SK-N-SH treated with all-trans-retinoic acid at 6 μM for 48 hours (cell line): ENCODE data around the gene OLAH.

Experiments used
- ATAC-seq: fragments of 200-7000 bp; cut with Tn5 transposase; 3 replicates; pipeline ENCODE4 v1.9.1; 2020; ENCODE audit warnings: mild to moderate bottlenecking, moderate library complexity
- ARNTL ChIP-seq: fragments of 450-650 bp; formaldehyde crosslinking; IDR thresholded peaks from 2 replicates; pipeline ENCODE4 v1.5.0; 2020; ENCODE audit warnings: low read depth, mild to moderate bottlenecking, moderate library complexity, borderline replicate concordance
- BACH2 ChIP-seq: fragments of 250-450 bp; sonication (Bioruptor Pico); IDR thresholded peaks from 2 replicates; pipeline ENCODE4 v1.9.0; 2021; ENCODE audit warnings: mild to moderate bottlenecking, borderline replicate concordance
- CSRNP3 ChIP-seq: fragments of 250-450 bp; sonication (Bioruptor Pico); IDR thresholded peaks from 2 replicates; pipeline ENCODE4 v1.5.1; 2021; ENCODE audit warnings: mild to moderate bottlenecking, moderate library complexity
- ESRRG ChIP-seq: fragments of 250-450 bp; sonication (Bioruptor Pico); IDR thresholded peaks from 2 replicates; pipeline ENCODE4 v1.6.1; 2021; ENCODE audit warnings: mild to moderate bottlenecking
- GLIS3 ChIP-seq: fragments of 250-450 bp; sonication (Bioruptor Pico); IDR thresholded peaks from 2 replicates; pipeline ENCODE4 v1.5.0; 2020; ENCODE audit warnings: mild to moderate bottlenecking, moderate library complexity
- ISL1 ChIP-seq: fragments of 250-450 bp; sonication (Bioruptor Pico); IDR thresholded peaks from 2 replicates; pipeline ENCODE4 v2.1.2; 2022; ENCODE audit warnings: mild to moderate bottlenecking, moderate library complexity
- OSR1 ChIP-seq: fragments of 250-450 bp; sonication (Bioruptor Pico); IDR thresholded peaks from 2 replicates; pipeline ENCODE4 v1.8.0; 2022; ENCODE audit warnings: moderate library complexity, mild to moderate bottlenecking, inconsistent platforms
- PATZ1 ChIP-seq: fragments of 250-450 bp; sonication (Bioruptor Pico); IDR thresholded peaks from 2 replicates; pipeline ENCODE4 v1.8.0; 2020; ENCODE audit warnings: mild to moderate bottlenecking, moderate library complexity, borderline replicate concordance
- POU6F1 ChIP-seq: fragments of 250-450 bp; sonication (Bioruptor Pico); IDR thresholded peaks from 2 replicates; pipeline ENCODE4 v1.8.0; 2021; ENCODE audit warnings: low read depth, mild to moderate bottlenecking, moderate library complexity, borderline replicate concordance
- PPARA ChIP-seq: fragments of 250-450 bp; sonication (Bioruptor Pico); IDR thresholded peaks from 2 replicates; pipeline ENCODE4 v1.5.0; 2020; ENCODE audit warnings: mild to moderate bottlenecking, borderline replicate concordance
- RARB ChIP-seq: fragments of 250-450 bp; sonication (Bioruptor Pico); IDR thresholded peaks from 2 replicates; pipeline ENCODE4 v1.8.0; 2021; ENCODE audit warnings: mild to moderate bottlenecking, moderate library complexity
- SNAI2 ChIP-seq: fragments of 250-450 bp; sonication (Bioruptor Pico); IDR thresholded peaks from 2 replicates; pipeline ENCODE4 v1.5.0; 2020; ENCODE audit warnings: mild to moderate bottlenecking, moderate library complexity
- TCF4 ChIP-seq: fragments of 250-450 bp; sonication (Bioruptor Pico); IDR thresholded peaks from 2 replicates; pipeline ENCODE4 v1.8.0; 2021; ENCODE audit warnings: mild to moderate bottlenecking, moderate library complexity, borderline replicate concordance
- TOX ChIP-seq: fragments of 250-450 bp; sonication (Bioruptor Pico); IDR thresholded peaks from 2 replicates; pipeline ENCODE4 v1.8.0; 2021; ENCODE audit warnings: mild to moderate bottlenecking, moderate library complexity, borderline replicate concordance
- TSHZ2 ChIP-seq: fragments of 250-450 bp; sonication (Bioruptor Pico); IDR thresholded peaks from 2 replicates; pipeline ENCODE4 v1.5.0; 2020; ENCODE audit warnings: mild to moderate bottlenecking, moderate library complexity
- ZC3H10 ChIP-seq: fragments of 250-450 bp; sonication (Bioruptor Pico); IDR thresholded peaks from 2 replicates; pipeline ENCODE4 v1.5.1; 2021; ENCODE audit warnings: mild to moderate bottlenecking, moderate library complexity
- ZFP3 ChIP-seq: fragments of 250-450 bp; sonication (Bioruptor Pico); IDR thresholded peaks from 2 replicates; pipeline ENCODE4 v1.5.0; 2020; ENCODE audit warnings: mild to moderate bottlenecking, moderate library complexity
- ZFP30 ChIP-seq: fragments of 450-650 bp; formaldehyde crosslinking; IDR thresholded peaks from 2 replicates; pipeline ENCODE4 v1.5.0; 2022; ENCODE audit warnings: mild to moderate bottlenecking, moderate library complexity
- ZNF565 ChIP-seq: fragments of 450-650 bp; formaldehyde crosslinking; conservative IDR thresholded peaks from 2 replicates; pipeline ENCODE4 v1.5.0; 2020; ENCODE audit warnings: low read depth, mild to moderate bottlenecking, moderate library complexity
- ZNF70 ChIP-seq: fragments of 450-650 bp; formaldehyde crosslinking; IDR thresholded peaks from 2 replicates; pipeline ENCODE4 v1.5.0; 2020; ENCODE audit warnings: mild to moderate bottlenecking, moderate library complexity
- ZNF8 ChIP-seq: fragments of 450-650 bp; formaldehyde crosslinking; IDR thresholded peaks from 2 replicates; pipeline ENCODE4 v1.5.0; 2020; ENCODE audit warnings: mild to moderate bottlenecking, moderate library complexity

The OLAH gene

GRCh38 chr10:15116225-15116624 lies 72.5 kb downstream of the OLAH start:
- no peak for ATAC-seq
- TF ChIP-seq ZFP3 (CRISPR knock-in tag) (no peak), ZNF565 (CRISPR knock-in tag) (no peak), GLIS3 (no peak), BACH2 (CRISPR knock-in tag) (no peak), ZFP30 (no peak), TSHZ2 (CRISPR knock-in tag) (no peak), ZNF8 (CRISPR knock-in tag) (no peak), CSRNP3 (CRISPR knock-in tag) (no peak), ARNTL (CRISPR knock-in tag) (no peak), ESRRG (CRISPR knock-in tag) (no peak), TOX (no peak), OSR1 (CRISPR knock-in tag) (no peak), POU6F1 (CRISPR knock-in tag) (no peak), PATZ1 (CRISPR knock-in tag) (no peak), PPARA (CRISPR knock-in tag) (no peak), ZNF70 (CRISPR knock-in tag) (no peak)

GRCh38 chr10:15118615-15119014 lies 74.9 kb downstream of the OLAH start:
- ATAC-seq = no peak
- TF ChIP-seq ZNF565 (CRISPR knock-in tag) (no peak), ZC3H10 (CRISPR knock-in tag) (no peak), RARB (no peak), ISL1 (CRISPR knock-in tag) (no peak), TCF4 (CRISPR knock-in tag) (no peak), ARNTL (CRISPR knock-in tag) (no peak), PATZ1 (CRISPR knock-in tag) (no peak), BACH2 (CRISPR knock-in tag) (no peak), CSRNP3 (CRISPR knock-in tag) (no peak), OSR1 (CRISPR knock-in tag) (no peak), SNAI2 (no peak), TOX (no peak), ZNF70 (CRISPR knock-in tag) (no peak), ESRRG (CRISPR knock-in tag) (no peak), ZFP30 (no peak), TSHZ2 (CRISPR knock-in tag) (no peak), ZFP3 (CRISPR knock-in tag) (no peak)
